Forelimb muscle (tissue), 1 donor: Measurements from ENCODE around the gene IL13RA1. TPM values are rescaled to one million over a fixed set of nuclear protein-coding genes. Genes with fewer than 3 reads are reported as not detected.
"Not testable (repeated sequence)": the region's sequence is repeated elsewhere in the genome, so short reads cannot be mapped to it uniquely, and the experiment has no call there.

Source experiments
- DNase-seq: peaks from one replicate; pipeline ENCODE4 v3.0.0-alpha.2; 2013; ENCODE audit warnings: low read depth
- polyA plus RNA-seq: library from polyadenylated mRNA; unstranded; fragments of 120-200 nt; gene quantifications from one replicate; pipeline ENCODE4 v1.2.1, GENCODE V29; 2013; ENCODE audit not compliant: insufficient read length

IL13RA1 gene
- polyA plus RNA-seq, 1 donor, result 26.6 TPM

DNA sequence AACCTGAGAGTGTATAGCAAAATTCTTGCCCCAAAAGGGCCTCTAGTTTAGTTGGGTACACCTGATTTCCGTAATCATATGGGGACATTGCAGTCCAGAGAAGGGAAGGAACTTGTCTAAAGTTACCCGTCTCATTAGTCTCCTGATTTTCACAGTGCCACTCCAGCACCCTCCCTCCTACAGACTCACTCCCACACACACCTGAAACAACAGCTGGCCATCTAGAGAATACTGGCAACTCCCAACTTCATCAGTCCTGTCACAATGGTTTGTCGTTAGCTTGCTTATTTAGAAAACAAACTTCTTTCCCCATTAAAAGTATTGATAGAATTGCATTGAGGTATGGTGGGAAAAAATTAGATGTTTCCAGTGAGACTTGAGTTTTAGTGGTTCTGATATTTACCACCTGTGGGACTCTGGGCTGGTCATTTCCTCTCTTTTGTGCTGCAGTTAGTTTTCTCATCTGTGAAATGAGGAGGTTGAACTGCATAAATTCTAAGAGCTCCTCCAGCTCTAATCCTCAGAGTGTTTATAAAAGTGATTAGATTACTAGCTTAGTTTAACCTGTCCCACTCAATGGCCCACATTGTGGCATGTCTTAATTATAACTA is 1.7 kb downstream of the IL13RA1 start:
- no peak for DNase-seq

DNA sequence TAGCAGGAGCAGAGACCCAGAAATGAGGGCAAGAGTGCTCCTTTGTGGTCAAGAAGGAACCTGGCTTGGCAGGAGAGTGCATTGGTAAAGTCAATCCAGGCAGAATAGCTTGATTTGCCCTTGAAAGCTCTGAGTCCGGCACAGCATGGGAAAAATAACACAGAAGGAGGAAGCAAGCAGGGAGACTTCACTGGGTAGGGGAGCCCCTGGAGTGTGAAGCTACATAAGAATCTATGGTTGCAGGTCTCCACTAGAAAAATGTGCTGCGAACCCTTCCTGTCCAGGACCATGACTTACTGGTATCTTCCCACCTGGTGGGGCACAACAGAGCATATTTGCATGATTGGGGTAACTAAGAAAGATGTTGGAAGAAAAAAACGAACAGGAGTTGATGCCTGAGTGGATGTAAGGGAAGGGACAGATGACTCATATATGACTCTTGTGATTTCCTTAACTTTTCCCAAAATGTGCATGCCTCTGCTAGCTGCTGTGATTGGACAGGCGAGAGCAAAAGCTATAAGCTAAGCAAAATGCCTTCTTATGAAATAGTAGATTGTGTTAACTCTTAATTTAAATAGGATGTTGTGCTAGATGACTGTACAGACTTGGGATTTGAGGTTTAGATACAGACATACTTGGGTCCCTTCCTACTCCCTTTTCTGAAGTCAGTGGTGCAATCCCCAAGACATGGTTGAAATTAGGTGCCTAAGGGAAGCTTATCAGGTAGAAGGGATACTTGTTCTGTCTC is 3.3 kb downstream of the IL13RA1 start:
- DNase-seq, result no peak

DNA sequence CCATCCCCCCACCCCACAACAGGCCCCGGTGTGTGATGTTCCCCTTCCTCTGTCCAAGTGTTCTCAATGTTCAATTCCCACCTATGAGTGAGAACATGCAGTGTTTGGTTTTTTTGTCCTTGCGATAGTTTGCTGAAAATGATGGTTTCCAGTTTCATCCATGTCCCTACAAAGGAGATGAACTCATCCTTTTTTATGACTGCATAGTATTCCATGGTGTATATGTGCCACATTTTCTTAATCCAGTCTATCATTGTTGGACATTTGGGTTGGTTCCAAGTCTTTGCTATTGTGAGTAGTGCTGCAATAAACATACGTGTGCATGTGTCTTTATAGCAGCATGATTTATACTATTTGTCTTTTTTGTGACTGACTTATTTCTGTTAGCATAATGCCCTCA is 5.1 kb downstream of the IL13RA1 start:
- not testable (repeated sequence) for DNase-seq

DNA sequence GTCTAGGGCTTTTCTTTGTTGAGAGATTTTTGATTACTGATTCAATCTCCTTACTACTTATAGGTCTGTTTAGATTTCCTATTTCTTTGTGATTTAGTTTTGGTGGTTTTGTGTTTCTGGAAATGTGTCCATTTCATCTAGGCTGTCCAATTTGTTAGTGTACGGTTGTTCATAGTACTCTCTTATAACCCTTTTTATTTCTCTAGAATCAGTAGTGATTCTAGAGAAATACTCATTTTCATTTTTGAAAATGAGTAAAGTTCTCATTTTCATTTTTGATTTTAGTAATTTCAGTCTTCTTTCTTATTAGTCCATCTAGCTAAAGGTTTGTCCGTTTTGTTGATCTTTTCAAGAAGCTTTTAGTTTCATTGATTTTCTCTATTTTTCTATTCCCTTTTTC is 7.5 kb downstream of the IL13RA1 start:
- DNase-seq, result no peak

DNA sequence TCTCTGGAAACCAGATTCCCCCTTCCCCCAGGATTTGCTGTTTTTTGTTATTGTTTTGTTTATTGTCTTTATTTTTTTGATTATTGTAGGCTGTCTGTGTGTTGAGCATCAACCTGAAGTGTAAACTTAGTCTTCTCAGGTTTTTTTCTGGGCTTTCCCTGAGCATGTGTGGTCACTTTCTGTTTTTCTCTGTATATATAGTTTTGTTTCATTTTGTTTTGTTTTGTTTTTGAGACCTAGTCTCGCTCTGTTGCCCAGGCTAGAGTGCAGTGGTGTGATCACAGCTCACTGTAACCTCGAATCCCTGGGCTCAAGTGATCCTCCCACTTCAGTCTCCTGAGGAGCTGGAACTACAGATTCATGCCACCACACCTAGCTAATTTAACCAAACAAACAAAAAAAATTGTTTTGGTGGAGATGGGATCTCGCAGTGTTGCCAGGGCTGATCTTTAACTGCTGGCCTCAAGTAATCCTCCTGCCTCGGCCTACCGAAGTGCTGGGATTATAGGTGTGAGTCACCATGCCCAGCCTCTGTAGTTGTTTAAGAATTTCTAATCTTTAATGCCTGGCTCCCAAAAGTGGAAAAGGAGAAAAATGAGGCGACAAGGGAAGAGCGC is 9.1 kb downstream of the IL13RA1 start:
- DNase-seq, result no peak

DNA sequence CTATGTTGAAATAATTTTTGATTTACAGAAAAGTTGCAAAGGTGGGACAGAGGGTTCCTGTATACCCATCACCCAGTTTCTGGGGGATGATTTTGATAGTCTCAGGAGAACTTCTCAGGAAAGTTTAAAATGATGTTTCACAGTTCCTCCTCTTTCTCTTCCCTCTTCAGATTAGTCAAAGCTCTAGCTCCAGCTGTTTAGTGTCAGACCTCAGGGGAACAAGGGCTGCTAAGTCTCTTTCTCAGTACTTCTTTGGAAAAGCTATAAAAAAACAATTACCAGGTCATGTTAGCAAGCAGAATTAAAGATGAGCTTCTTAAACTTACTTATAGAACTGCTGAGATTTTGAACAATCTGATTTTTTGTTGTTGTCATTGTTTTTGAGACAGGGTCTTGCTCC is 12.2 kb downstream of the IL13RA1 start:
- DNase-seq, result no peak

DNA sequence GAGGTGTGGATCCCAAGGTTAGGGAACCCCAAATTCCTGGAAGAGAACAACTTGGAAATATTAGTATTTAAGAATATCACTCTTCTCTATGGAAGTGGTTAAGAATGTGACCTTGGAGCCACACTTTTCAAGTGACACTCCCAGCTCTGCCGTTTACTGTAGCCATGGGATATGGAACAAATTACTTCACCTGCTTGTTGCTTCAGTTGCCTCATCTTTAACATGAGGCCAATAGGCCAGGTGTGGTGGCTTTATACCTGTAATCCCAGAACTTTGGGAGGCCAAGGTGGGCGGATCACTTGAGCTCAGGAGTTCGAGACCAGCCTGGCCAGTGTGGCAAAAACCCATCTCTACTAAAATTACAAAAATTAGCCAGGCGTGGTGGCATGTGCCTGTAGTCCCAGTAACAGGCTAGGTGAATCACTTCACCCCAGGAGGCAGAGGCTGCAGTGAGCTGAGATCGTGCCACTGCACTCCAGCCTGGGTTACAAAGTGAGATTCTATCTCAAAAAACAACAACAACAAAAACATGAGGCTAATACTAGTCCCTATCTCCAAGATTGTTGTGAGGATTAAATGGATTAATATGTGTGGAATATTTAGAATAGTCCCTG is 13.0 kb downstream of the IL13RA1 start:
- DNase-seq, result no peak

DNA sequence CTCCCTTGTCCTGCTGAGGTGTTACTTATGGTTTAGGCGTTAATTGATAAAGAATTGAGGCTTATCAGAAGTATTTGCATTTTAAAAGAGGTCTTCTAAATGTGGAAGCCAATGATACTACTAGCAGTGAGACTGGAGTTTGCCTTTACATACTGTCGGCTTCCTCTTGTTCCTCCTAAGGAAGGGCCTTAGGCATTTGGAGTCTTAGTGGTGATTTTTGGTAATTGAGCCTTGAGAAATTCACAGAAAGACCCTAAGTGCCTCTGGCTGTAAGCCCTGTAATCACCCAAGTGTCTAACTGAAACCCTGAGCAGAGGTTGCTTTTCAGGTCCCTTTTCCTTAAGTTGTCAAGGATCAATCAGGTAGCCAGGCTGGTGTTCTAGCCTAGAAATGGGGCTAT is 14.8 kb downstream of the IL13RA1 start:
- DNase-seq, result no peak

DNA sequence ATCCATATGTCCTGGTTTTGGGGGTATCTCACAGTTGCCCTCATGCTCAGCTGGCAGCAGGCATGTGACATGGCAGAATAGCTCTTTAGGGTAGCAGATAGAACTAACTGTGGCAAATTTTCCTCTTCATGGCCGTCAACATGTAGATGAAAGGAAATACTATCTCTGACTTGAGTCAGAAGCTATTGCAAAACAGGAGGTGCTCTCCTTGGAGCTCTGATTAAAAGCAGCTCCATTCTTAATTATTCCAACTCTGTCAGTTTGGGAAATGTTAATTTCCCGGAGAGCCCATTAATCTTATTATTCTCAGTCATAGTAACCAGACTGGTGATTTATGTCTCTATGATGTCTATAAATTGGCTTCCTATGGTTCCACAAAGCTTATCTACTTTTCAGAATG is 18.2 kb downstream of the IL13RA1 start:
- no peak for DNase-seq

DNA sequence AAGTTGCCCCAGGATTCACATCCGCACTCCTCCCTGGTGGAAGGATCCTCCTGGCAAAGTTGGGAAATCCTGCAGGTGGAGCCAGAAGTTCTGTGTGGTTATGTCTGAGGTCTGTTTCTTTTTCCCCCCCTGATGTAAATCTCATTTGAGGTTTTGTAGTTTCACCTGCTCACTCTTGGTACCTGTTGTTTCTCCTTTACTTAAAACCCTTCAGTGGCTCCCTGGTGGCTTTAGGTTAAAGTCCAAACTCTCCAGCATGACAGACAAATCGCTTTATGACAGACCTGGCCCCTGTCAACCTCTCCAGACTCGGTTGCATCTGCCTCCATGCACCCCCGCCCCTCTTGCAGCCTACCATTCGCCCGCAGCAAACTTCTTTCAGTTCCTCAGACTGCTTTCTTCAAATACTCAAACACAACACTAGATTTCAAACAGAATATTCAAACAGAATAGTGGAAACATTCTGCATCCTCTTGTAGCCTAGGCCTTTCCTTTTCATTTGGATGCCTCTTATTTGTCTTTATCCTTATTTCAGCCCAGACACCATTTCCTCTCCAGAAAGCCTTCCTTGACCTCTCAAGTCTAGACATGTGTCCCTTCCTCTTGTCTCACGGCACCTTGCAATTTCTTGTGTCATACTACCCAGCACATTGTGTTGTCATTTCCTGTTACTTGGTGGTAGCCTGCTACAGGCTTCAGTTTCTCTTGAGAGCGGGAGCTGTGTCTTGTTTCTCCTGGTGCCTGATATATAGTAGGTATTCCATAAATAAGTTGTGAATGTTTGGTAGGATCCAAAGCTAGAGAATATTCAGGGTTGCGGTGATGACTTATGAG is 24.8 kb downstream of the IL13RA1 start:
- DNase-seq, result no peak

DNA sequence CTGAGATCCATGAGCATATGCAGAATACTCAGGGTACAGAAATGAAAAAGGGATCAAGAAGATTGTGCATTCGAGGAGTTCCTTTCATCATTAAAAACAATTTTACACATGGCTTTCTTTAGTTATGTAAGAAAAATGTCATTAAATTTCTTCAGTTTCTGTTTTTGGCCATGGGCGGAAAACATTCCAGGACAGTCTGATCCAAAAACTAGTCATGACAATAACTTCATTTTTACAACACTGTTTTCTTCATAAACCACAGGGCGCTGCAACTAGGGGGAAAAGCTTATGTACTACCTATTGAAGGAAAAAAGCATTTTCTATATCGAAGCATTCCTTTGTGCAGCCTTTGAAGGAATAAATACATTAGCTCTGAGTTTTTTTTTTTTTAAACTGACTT is 28.2 kb downstream of the IL13RA1 start:
- DNase-seq, result no peak

DNA sequence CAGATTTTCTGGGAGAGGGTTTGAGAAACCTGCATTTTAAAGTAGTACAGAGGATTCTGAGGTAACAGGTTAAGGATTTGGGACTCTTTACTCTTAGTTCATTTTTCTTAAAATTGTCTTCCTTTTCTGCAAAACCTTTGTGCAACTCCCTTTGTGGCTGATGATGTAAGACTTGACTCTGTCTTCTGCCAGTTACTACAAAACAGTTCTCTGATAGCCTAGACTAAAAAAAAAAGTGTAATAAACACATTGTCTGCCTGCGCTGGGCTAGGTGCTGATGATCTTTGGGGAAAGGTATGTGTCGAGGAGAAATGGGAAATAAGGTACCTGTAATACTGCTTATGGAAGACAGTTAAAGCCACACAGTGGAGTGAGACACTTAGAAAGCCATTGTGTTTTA is 28.7 kb downstream of the IL13RA1 start:
- no peak for DNase-seq

DNA sequence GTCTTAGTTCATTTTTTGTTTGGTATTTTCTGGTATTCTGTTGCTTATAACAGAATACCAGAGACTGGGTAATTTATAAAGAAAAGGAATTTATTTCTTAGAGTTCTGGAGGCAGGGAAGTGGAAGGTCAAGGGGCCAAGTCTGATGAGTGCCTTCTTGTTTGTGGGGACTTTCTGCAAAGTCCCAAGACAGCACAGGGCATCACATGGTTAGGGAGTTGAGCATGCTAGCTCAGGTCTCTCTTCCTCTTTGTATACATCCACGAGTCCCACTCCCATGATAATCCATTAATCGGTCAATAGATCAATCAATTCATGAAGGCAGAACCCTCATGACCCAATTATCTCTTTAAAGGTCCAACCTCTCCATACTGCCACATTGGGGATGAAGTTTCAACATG is 31.1 kb downstream of the IL13RA1 start:
- DNase-seq, result no peak

DNA sequence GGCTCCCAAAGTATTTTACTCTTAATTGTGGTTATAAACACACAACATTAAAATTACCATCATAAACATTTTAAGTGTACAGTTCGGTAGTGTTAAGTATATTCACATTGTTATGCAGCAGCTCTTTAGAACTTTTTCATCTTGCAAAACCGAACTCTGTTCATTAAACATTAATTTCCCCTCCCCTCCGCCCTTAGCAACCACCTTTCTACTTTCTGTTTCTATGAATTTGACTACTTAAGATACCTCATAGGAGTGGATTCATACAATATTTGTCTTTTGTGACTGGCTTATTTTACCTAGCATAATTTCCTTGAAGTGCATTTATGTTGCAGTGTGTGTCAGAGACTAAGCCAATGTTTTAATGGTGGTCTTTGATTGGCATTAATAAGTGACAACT is 32.6 kb downstream of the IL13RA1 start:
- no peak for DNase-seq

DNA sequence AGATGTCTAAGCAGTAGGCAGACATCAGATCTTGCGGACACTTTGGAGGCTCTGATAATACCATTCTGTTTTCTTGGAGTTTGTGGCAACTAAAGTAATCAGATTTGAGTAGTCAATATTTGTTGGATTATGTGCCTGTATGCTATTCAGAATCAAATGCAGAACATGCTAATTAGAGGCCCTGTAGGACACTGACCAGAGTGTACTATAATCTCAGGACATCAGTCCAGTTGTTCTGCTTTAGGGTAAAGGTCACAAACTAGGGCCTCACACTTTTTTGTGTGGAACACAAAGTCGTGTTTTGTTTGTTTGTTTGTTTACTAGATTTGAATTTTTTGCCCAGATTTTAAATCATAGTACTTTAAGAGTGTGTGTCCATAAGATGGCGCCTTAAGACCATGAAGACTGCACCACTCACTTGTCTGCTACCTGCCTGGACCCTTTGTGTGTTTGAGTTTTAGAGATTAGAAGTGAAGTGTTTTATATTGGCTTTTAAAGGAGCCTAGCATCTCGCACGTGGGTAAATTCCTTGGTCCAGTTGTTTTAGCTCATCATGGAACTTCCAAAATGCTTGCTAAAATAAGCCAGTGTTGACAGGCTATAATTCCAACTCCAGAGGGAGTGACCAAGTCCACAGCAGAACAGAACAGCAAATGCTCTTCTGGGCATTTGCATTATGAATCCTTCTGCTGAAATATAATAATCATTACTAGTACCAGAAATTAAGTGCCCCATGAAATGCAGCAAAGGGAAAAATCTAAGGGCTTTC is 34.7 kb downstream of the IL13RA1 start:
- no peak for DNase-seq

DNA sequence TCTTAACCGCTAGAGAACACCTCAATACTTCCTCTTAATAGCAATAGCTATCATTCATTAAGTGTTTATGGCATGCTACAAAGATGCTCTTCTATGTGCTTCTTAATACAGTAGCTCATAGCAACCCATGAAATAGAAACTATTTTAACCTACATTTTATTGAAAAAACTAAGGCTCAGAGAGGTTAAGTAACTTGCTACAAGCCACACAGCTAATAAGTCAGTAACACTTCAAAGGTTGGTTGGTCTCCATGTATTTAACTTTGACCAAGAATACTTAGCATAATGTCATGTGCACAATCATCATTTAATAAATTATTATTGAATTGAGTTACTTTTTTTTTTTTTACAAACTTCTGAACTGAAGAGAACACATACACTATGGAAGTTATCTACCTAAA is 36.1 kb downstream of the IL13RA1 start:
- no peak for DNase-seq

DNA sequence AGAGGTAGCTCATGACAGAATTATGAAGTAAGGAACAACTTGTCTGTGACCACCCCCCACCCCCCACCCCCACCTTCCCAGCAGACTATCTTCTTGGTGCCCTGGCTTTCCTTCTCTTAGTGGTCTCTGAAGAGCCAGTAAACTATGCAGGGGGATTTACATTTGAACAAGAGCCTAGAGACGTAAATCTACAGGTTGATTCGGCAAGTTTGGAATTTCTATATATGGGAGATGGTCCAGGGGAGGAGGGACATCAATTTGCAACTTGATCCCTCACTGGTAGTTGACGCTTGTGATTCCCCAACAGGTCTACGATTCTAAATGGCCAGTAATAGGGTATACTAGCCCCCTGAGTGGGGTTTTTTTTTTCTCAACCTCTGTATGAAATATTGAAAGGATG is 36.7 kb downstream of the IL13RA1 start:
- no peak for DNase-seq

DNA sequence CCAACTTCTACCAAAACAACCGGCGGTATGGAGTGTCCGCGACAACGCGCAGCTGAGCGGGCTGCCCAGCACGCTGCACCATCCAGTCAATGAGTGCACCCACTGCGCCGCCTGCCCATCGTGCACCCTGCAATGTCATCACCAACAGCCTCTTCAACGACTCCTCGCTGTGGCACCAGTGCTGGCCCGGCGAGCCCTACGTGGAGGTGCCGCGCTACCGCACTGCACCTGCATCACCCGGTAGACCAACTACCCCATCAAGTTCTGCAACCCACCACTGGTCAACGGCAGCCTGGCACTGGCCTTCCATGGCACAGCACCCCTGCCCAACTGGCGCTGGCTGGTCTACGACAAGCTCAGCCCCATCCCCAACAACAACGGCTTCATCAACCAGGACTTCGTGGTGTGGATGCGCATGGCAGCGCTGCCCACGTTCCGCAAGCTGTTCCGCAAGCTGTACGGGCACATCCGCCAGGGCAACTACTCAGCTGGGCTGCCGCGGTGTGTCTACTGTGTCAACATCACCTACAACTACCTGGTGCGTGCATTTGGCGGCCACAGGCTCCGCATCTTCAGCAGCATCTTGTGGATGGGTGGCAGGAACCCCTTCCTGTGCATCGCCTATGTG is 42.8 kb downstream of the IL13RA1 start:
- DNase-seq, result no peak

DNA sequence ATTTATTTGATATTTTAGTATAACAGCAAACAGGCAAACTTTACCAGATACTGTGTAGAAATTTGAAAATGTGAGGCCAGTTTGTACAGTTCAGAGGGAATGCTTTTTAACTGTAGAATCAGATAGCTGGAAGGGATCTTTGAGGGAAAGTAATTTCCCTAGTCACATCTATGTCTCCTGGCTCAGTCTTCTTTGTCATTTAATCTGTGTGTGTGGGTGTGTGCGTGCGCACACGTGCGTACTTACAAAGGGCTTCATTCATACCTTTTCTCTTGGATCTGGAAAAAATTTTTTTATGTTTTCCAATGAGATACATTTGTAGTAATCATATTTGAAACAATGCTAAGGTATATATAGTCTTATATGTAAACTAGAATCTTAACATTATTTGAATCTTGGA is 44.6 kb downstream of the IL13RA1 start:
- DNase-seq, result no peak

DNA sequence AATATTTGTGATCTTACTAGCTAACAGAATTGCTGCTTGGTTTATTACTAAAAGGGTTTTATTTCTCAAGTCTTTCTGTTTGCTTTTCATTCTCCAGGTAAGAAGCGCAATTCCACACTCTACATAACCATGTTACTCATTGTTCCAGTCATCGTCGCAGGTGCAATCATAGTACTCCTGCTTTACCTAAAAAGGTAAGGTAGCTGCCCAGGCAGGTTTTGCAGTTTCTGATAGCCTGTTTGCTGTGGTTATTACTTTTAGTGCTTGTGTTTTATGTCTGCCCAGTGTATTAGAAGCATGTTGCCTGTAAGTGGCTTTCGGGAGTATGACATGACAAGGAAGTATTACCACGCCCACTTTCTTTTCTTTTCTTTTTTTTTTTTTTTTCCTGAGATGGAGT is 46.4 kb downstream of the IL13RA1 start:
- DNase-seq, result no peak

DNA sequence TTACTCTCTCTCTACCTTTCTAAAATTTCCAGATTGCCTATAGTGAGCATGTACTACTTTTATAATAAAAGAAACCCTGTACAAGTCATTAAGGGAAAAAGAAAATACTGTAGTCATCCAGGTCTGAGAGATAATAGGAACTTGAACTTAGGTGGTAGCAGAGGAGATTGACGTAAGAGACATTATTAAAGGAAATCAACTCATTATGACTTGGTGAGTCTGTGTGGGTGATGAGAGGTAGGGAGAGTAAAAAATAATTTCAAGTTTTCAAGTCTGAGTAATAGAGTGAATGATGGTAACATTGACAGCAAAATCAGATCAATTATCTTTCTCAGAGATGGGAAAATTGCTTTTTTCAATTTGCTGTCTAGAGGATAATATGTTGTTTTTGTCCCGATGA is 52.2 kb downstream of the IL13RA1 start:
- DNase-seq, result no peak
